Measurements from ENCODE around the gene SPANXB1. TPM values are rescaled to one million over a fixed set of nuclear protein-coding genes. Genes with fewer than 3 reads are reported as not detected.
"Not testable (repeated sequence)": the region's sequence is repeated elsewhere in the genome, so short reads cannot be mapped to it uniquely, and the experiment has no call there.

Gene SPANXB1
- total and polyA plus RNA-seq, 12 donors = not detected

DNA sequence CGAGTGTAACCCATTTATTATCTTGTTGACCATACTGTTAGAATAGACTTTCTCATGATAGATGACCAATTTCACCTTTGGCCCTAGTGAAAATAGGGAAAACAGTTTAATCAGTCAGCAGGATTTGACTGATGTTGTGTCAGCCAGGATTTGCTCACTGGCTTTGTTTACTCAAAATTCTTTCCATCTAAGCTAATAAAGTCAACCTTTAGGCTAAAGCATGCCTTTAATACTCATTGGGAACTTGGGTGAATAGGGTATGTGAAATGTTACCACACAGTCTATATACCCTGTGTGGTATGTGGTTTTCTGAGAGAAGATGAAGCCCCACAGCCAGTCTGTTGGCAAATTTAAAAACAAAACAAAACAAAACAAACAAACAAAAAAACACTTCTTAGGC is 18.7 kb upstream of the SPANXB1 start:
- TF ChIP-seq, protein P1, sequence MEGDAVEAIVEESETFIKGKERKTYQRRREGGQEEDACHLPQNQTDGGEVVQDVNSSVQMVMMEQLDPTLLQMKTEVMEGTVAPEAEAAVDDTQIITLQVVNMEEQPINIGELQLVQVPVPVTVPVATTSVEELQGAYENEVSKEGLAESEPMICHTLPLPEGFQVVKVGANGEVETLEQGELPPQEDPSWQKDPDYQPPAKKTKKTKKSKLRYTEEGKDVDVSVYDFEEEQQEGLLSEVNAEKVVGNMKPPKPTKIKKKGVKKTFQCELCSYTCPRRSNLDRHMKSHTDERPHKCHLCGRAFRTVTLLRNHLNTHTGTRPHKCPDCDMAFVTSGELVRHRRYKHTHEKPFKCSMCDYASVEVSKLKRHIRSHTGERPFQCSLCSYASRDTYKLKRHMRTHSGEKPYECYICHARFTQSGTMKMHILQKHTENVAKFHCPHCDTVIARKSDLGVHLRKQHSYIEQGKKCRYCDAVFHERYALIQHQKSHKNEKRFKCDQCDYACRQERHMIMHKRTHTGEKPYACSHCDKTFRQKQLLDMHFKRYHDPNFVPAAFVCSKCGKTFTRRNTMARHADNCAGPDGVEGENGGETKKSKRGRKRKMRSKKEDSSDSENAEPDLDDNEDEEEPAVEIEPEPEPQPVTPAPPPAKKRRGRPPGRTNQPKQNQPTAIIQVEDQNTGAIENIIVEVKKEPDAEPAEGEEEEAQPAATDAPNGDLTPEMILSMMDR (IDR thresholded peaks at IDR 0.05) = no peak
- H3K27ac ChIP-seq = no peak overlapping the region
- ATAC-seq (no peak), DNase-seq (no peak)
- H3K9me3 ChIP-seq = no peaks in the 10 kb centered on the region
- H3K36me3 ChIP-seq = no peaks in the 10 kb centered on the region
- no peaks in the 10 kb centered on the region for H3K4me1 ChIP-seq
- no peak overlapping the region for H3K4me3 ChIP-seq
- WGBS, 2 donors = 65 to 76% methylated on average over 1 of the region's 1 CpG
- peaks cover 0 to 6% (median 0%) of the 10 kb centered on the region in 7 donors for H3K27me3 ChIP-seq
- intact Hi-C loops (cut with DNase I) = no loop called here

DNA sequence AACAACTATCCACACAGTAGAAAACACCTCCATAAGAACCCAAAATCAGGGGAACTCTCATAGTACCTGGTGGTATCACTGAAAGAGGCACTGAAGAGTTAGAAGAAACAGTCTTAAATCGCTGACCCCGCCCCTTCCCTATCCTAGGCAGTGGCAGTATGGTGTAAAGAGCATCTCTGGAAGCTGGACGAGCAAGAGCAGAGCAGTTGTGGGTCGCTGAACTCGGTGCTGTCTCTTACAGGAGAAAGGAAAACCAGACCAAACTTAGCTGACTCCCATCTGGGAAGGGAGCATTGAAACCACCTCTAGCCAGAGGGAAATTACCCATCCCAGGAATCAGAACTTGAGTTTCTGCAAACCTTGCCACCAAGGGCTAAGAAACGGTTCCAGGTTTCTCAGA is 2.8 kb downstream of the SPANXB1 start:
- H3K4me1 ChIP-seq; H3K9me3 ChIP-seq; H3K27me3 ChIP-seq; ATAC-seq; DNase-seq; H3K36me3 ChIP-seq; H3K4me3 ChIP-seq; H3K27ac ChIP-seq; intact Hi-C loops (cut with DNase I): not testable (repeated sequence)
- 70 to 74% methylated on average over 3 to 4 of the region's 6 CpGs for WGBS, 2 donors

- 81 to 85% methylated on average over 5 to 9 of the region's 14 CpGs for WGBS, 2 donors
- H3K27ac ChIP-seq; H3K36me3 ChIP-seq; DNase-seq; H3K9me3 ChIP-seq; intact Hi-C loops (cut with DNase I); H3K4me3 ChIP-seq; H3K27me3 ChIP-seq; ATAC-seq; H3K4me1 ChIP-seq: not testable (repeated sequence)
Observed at GRCh38 chrX:141044246-141044645, 41.9 kb downstream of the SPANXB1 start.

- H3K27ac ChIP-seq; H3K4me1 ChIP-seq; H3K36me3 ChIP-seq; DNase-seq; intact Hi-C loops (cut with DNase I); H3K9me3 ChIP-seq; ATAC-seq; H3K27me3 ChIP-seq; H3K4me3 ChIP-seq: not testable (repeated sequence)
- WGBS, 2 donors = 87 to 97% methylated on average over 3 of the region's 3 CpGs
Observed at GRCh38 chrX:141049878-141050277, 47.5 kb downstream of the SPANXB1 start.

- ATAC-seq; H3K4me1 ChIP-seq; H3K4me3 ChIP-seq; H3K9me3 ChIP-seq; H3K36me3 ChIP-seq; DNase-seq; H3K27ac ChIP-seq; intact Hi-C loops (cut with DNase I); H3K27me3 ChIP-seq: not testable (repeated sequence)
- WGBS, 2 donors = 42 to 43% methylated on average over 5 of the region's 5 CpGs
Observed at GRCh38 chrX:141052098-141052497, 49.7 kb downstream of the SPANXB1 start.

Other genes starting within 250 kb of the SPANXB1 start
- gene LDOC1, start 174.5 kb downstream of the SPANXB1 start, total RNA-seq = 1 to 10 TPM; 1.5 to 4.3 (median 2.8) TPM
- 1 to 10 TPM; 5.1 to 7.3 TPM for gene LDOC1, start 174.5 kb downstream of the SPANXB1 start, polyA plus RNA-seq
- gene SPANXC, start 239.9 kb downstream of the SPANXB1 start, total RNA-seq = not detected
- gene SPANXC, start 239.9 kb downstream of the SPANXB1 start, polyA plus RNA-seq = not detected